ENCODE data around the gene SDHB.

DNA sequence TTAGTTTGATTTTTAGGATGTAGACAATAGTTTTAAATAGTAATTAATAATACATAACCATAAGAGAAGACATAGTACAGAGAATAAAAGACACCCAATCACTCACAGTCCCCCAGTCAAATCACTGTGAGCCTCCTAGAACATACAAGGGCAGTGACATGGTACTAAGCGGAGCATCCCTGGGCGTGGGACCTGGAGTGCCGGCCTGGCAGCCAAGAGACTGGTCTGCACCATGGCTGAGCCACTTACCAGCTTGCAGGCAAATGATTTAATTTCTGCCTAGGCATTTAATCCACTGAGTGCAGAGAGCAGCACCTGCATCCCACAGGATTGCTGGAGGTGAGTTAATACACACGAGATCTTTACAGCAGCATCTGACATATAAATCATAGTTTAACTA lies 20.4 kb downstream of the SDHB start:
- TF ChIP-seq, protein P1, sequence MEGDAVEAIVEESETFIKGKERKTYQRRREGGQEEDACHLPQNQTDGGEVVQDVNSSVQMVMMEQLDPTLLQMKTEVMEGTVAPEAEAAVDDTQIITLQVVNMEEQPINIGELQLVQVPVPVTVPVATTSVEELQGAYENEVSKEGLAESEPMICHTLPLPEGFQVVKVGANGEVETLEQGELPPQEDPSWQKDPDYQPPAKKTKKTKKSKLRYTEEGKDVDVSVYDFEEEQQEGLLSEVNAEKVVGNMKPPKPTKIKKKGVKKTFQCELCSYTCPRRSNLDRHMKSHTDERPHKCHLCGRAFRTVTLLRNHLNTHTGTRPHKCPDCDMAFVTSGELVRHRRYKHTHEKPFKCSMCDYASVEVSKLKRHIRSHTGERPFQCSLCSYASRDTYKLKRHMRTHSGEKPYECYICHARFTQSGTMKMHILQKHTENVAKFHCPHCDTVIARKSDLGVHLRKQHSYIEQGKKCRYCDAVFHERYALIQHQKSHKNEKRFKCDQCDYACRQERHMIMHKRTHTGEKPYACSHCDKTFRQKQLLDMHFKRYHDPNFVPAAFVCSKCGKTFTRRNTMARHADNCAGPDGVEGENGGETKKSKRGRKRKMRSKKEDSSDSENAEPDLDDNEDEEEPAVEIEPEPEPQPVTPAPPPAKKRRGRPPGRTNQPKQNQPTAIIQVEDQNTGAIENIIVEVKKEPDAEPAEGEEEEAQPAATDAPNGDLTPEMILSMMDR (IDR thresholded peaks at IDR 0.05 in 4 of 5, conservative IDR thresholded peaks at IDR 0.05 in 1 of 5): no peak
- TF ChIP-seq POLR2A (IDR thresholded peaks at IDR 0.05): no peak

Data from gastrocnemius medialis (tissue), 4 donors.